Vagina (tissue), 2 donors: ENCODE results near the gene RAD54L2. TPM values are rescaled to one million over a fixed set of nuclear protein-coding genes. Genes with fewer than 3 reads are reported as not detected.
"Not testable (repeated sequence)": the region's sequence is repeated elsewhere in the genome, so short reads cannot be mapped to it uniquely, and the experiment has no call there.

Source experiments
- DNase-seq, 2 donors: peaks; one replicate each; pipeline ENCODE4 v3.0.0-alpha.2; 2017; ENCODE audit errors: extremely low spot score in 2 of 2
- H3K27ac ChIP-seq: fragments of 200-600 bp; sonication (generic); one replicate; pipeline ENCODE4 v1.5.1; 2019
- H3K27me3 ChIP-seq: fragments of 200-600 bp; sonication (generic); one replicate; pipeline ENCODE4 v1.5.1; 2019
- H3K36me3 ChIP-seq, 2 donors: fragments of 200-600 bp; sonication (generic); one replicate each; pipeline ENCODE4 v1.5.1; 2017 to 2019
- H3K4me1 ChIP-seq: fragments of 200-600 bp; sonication (generic); one replicate; pipeline ENCODE4 v1.5.1; 2019
- H3K4me3 ChIP-seq, 2 donors: fragments of 200-600 bp; sonication (generic); 1 replicate in 1 of 2; 2 replicates in 1 of 2; pipeline ENCODE4 v1.5.1; 2016 to 2019
- H3K9me3 ChIP-seq: fragments of 200-600 bp; sonication (generic); one replicate; pipeline ENCODE4 v1.5.1; 2019
- CTCF ChIP-seq, 3 experiments: fragments of 450-650 bp in 2 of 3; fragments of 200-600 bp in 1 of 3; sonication (generic) in 1 of 3; IDR thresholded peaks; one replicate each; pipeline ENCODE4 v1.5.1; 2017 to 2019; ENCODE audit warnings: antibody characterized with exemption in 3 of 3, mild to moderate bottlenecking in 2 of 3, moderate library complexity in 2 of 3
- POLR2A ChIP-seq, 2 donors: fragments of 450-650 bp; IDR thresholded peaks; one replicate each; pipeline ENCODE4 v1.6.1; 2017; ENCODE audit warnings: antibody characterized with exemption in 2 of 2, mild to moderate bottlenecking in 2 of 2, moderate library complexity in 2 of 2
- POLR2AphosphoS5 ChIP-seq, 2 donors: sonication (generic); formaldehyde crosslinking; IDR thresholded peaks; one replicate each; pipeline ENCODE4 v1.9.0; 2017; ENCODE audit warnings: antibody characterized with exemption in 2 of 2, mild to moderate bottlenecking in 2 of 2, low read depth in 1 of 2; ENCODE audit not compliant: insufficient read depth in 1 of 2
- intact Hi-C: fragments of 100-400 bp; cut with DNase I; formaldehyde crosslinking; loops from one replicate; pipeline ENCODE4 v1.15.1; 2023
- total RNA-seq: library from RNA; depleted of rRNA; stranded (reverse); fragments of >200 nt; gene quantifications from one replicate; pipeline ENCODE4 v1.2.3, GENCODE V29; 2016

The RAD54L2 gene
- total RNA-seq, 1 donor from 2014 or later: 24.3 TPM

DNA sequence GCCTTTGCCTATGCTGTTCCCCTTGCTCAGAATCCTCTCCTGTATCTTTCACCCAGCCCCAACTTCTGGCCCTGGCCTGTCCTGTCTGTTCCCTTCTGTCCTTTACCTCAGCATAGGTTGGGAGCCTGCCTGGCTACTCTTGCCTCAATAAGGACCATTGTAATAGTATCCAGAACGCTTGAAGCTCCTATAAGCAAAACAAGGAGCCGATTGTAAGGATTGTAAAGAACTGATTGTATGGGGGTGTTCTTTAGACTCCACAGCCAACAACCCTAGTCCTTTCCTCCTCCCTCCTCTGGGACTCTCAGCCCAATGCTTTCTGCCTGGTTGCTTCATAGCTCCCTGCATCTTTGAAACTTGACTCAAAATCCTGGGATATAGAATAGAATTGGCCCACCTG, 18.7 kb upstream of the RAD54L2 start:
- no peaks in the 10 kb centered on the region for H3K27me3 ChIP-seq
- TF ChIP-seq CTCF (IDR thresholded peaks at IDR 0.05): no peak
- TF ChIP-seq POLR2A (IDR thresholded peaks at IDR 0.05): no peak
- no peak for TF ChIP-seq POLR2AphosphoS5 (IDR thresholded peaks at IDR 0.05; ENCODE audit: insufficient read depth in 1 of 2, low read depth in 1 of 2)
- no peaks in the 10 kb centered on the region for H3K4me1 ChIP-seq
- no peaks in the 10 kb centered on the region for H3K9me3 ChIP-seq
- H3K36me3 ChIP-seq: no peaks in the 10 kb centered on the region
- no peak overlapping the region for H3K27ac ChIP-seq
- intact Hi-C loops: no loop called here
- DNase-seq: no peak
- no peak overlapping the region for H3K4me3 ChIP-seq

GRCh38 chr3:51520906-51521730, 17.4 kb upstream of the RAD54L2 start:
- H3K4me1 ChIP-seq, H3K9me3 ChIP-seq, H3K27ac ChIP-seq, H3K36me3 ChIP-seq, H3K4me3 ChIP-seq, intact Hi-C loops, DNase-seq, H3K27me3 ChIP-seq: not testable (repeated sequence)

GRCh38 chr3:51522273-51522962, 16.1 kb upstream of the RAD54L2 start:
- no peak for TF ChIP-seq POLR2AphosphoS5 (IDR thresholded peaks at IDR 0.05; ENCODE audit: insufficient read depth in 1 of 2, low read depth in 1 of 2)
- TF ChIP-seq POLR2A (IDR thresholded peaks at IDR 0.05): no peak
- TF ChIP-seq CTCF (IDR thresholded peaks at IDR 0.05): no peak
- Histone ChIP-seq H3K27me3 (no peaks in the 10 kb centered on the region), H3K4me3 (no peak overlapping the region), H3K9me3 (no peaks in the 10 kb centered on the region), H3K4me1 (no peaks in the 10 kb centered on the region), H3K36me3 (no peaks in the 10 kb centered on the region), H3K27ac (no peak overlapping the region)
- intact Hi-C loops: no loop called here
- no peak for DNase-seq

DNA sequence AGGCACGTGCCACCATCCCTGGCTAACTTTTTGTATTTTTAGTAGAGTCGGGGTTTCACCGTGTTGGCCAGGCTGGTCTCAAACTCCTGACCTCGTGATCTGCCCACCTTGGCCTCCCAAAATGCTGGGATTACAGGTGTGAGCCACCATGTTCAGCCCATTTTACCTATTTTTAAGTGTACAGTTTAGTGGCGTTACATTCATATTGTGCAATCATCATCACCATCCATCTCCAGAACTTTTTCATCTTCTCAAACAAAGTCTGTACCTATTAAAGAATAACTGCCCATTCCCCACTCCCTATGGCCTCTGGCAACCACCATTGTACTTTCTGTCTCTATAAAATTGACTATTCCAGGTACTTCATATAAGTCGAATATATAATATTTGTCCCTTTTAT, 13.6 kb upstream of the RAD54L2 start:
- H3K36me3 ChIP-seq, H3K4me1 ChIP-seq, H3K27ac ChIP-seq, DNase-seq, intact Hi-C loops, H3K9me3 ChIP-seq, H3K27me3 ChIP-seq, H3K4me3 ChIP-seq: not testable (repeated sequence)

- no peaks in the 10 kb centered on the region for H3K9me3 ChIP-seq
- DNase-seq: no peak
- intact Hi-C loops: no loop called here
- no peak overlapping the region for H3K4me3 ChIP-seq
- H3K27me3 ChIP-seq: no peaks in the 10 kb centered on the region
- TF ChIP-seq POLR2AphosphoS5 (IDR thresholded peaks at IDR 0.05; ENCODE audit: insufficient read depth in 1 of 2, low read depth in 1 of 2) (no peak), CTCF (IDR thresholded peaks at IDR 0.05) (no peak), POLR2A (IDR thresholded peaks at IDR 0.05) (no peak)
- no peaks in the 10 kb centered on the region for H3K4me1 ChIP-seq
- H3K36me3 ChIP-seq: no peaks in the 10 kb centered on the region
- H3K27ac ChIP-seq: no peak overlapping the region
Measured at GRCh38 chr3:51530485-51530884, 8.0 kb upstream of the RAD54L2 start.
